H9 (cell line): ENCODE data around the gene LRP1B. TPM values are rescaled to one million over a fixed set of nuclear protein-coding genes. Genes with fewer than 3 reads are reported as not detected.

Experiments
- DNase-seq: peaks from one replicate; pipeline ENCODE4 v3.0.0-alpha.2; 2017
- H2AFZ ChIP-seq: one replicate; pipeline ENCODE4 v1.6.1; 2013; ENCODE audit warnings: mild to moderate bottlenecking, low read length, control low read depth, moderate library complexity
- H2AK5ac ChIP-seq: 2 replicates; pipeline ENCODE4 v1.6.1; 2013; ENCODE audit warnings: low read length, control low read depth, mixed read lengths; ENCODE audit not compliant: insufficient read length
- H2BK120ac ChIP-seq: one replicate; pipeline ENCODE4 v1.6.1; 2013; ENCODE audit warnings: low read depth, mild to moderate bottlenecking, low read length, control low read depth, inconsistent platforms; ENCODE audit not compliant: poor library complexity, severe bottlenecking
- H2BK12ac ChIP-seq: 2 replicates; pipeline ENCODE4 v1.6.1; 2013; ENCODE audit warnings: low read length, control low read depth, mixed read lengths, low read depth; ENCODE audit not compliant: insufficient read length
- H2BK15ac ChIP-seq: 2 replicates; pipeline ENCODE4 v1.6.1; 2013; ENCODE audit warnings: low read depth, low read length, control low read depth
- H2BK20ac ChIP-seq: one replicate; pipeline ENCODE4 v1.6.1; 2013; ENCODE audit warnings: low read depth, mild to moderate bottlenecking, low read length, control low read depth, inconsistent platforms; ENCODE audit not compliant: poor library complexity, severe bottlenecking
- H2BK5ac ChIP-seq: 2 replicates; pipeline ENCODE4 v1.6.1; 2013; ENCODE audit warnings: low read length, control low read depth, mixed read lengths; ENCODE audit not compliant: insufficient read length
- H3K14ac ChIP-seq: 2 replicates; pipeline ENCODE4 v1.6.1; 2013; ENCODE audit warnings: low read length, control low read depth; ENCODE audit not compliant: insufficient read depth
- H3K18ac ChIP-seq: 2 replicates; pipeline ENCODE4 v1.6.1; 2013; ENCODE audit warnings: low read depth, mild to moderate bottlenecking, mixed read lengths, low read length, control low read depth; ENCODE audit not compliant: insufficient read length
- H3K23ac ChIP-seq: 2 replicates; pipeline ENCODE4 v1.6.1; 2013; ENCODE audit warnings: low read length, control low read depth, mixed read lengths, low read depth; ENCODE audit not compliant: insufficient read length
- H3K23me2 ChIP-seq: 2 replicates; pipeline ENCODE4 v1.6.1; 2013; ENCODE audit warnings: low read depth, mild to moderate bottlenecking, mixed read lengths, low read length, control low read depth; ENCODE audit not compliant: insufficient read length, poor library complexity, severe bottlenecking
- H3K27ac ChIP-seq: 2 replicates; pipeline ENCODE4 v1.5.1; 2013; ENCODE audit warnings: low read length, control low read depth, mixed read lengths, low read depth; ENCODE audit not compliant: insufficient read length
- H3K27me3 ChIP-seq: 2 replicates; pipeline ENCODE4 v1.6.1; 2013; ENCODE audit warnings: low read length, control low read depth, inconsistent platforms; ENCODE audit not compliant: insufficient read depth
- H3K4ac ChIP-seq: 2 replicates; pipeline ENCODE4 v1.6.1; 2013; ENCODE audit warnings: low read depth, mild to moderate bottlenecking, control low read depth, inconsistent platforms, low read length, moderate library complexity
- H3K4me1 ChIP-seq: 2 replicates; pipeline ENCODE4 v1.6.1; 2013; ENCODE audit warnings: low read length, control low read depth, inconsistent platforms; ENCODE audit not compliant: insufficient read depth
- H3K4me2 ChIP-seq: 2 replicates; pipeline ENCODE4 v1.6.1; 2013; ENCODE audit warnings: low read length, control low read depth, mixed read lengths; ENCODE audit not compliant: insufficient read length, insufficient read depth
- H3K56ac ChIP-seq: 2 replicates; pipeline ENCODE4 v1.6.1; 2013; ENCODE audit warnings: low read depth, mild to moderate bottlenecking, mixed read lengths, low read length, control low read depth; ENCODE audit not compliant: insufficient read length
- H3K79me1 ChIP-seq: 2 replicates; pipeline ENCODE4 v1.6.1; 2013; ENCODE audit warnings: low read depth, mild to moderate bottlenecking, moderate library complexity, low read length, control low read depth, inconsistent platforms; ENCODE audit not compliant: insufficient read depth, poor library complexity, severe bottlenecking
- H3K79me2 ChIP-seq: 2 replicates; pipeline ENCODE4 v1.6.1; 2013; ENCODE audit warnings: low read length, control low read depth, inconsistent platforms; ENCODE audit not compliant: insufficient read depth
- H3K9ac ChIP-seq: 2 replicates; pipeline ENCODE4 v1.6.1; 2013; ENCODE audit warnings: low read length, control low read depth, mixed read lengths; ENCODE audit not compliant: insufficient read length; ENCODE audit errors: extremely low read depth
- H3K9me3 ChIP-seq: one replicate; pipeline ENCODE4 v1.6.1; 2013; ENCODE audit warnings: low read depth, low read length, inconsistent platforms; ENCODE audit not compliant: control insufficient read depth
- H3T11ph ChIP-seq: one replicate; pipeline ENCODE4 v1.6.1; 2013; ENCODE audit warnings: mild to moderate bottlenecking, low read length, control low read depth, inconsistent platforms
- H4K20me1 ChIP-seq: one replicate; pipeline ENCODE4 v1.6.1; 2013; ENCODE audit not compliant: control insufficient read depth, insufficient read length, insufficient read depth
- H4K5ac ChIP-seq: 2 replicates; pipeline ENCODE4 v1.6.1; 2013; ENCODE audit warnings: low read depth, mild to moderate bottlenecking, mixed read lengths, low read length, control low read depth; ENCODE audit not compliant: insufficient read length
- H4K8ac ChIP-seq: replicated peaks from 2 replicates; pipeline ENCODE4 v1.6.1; 2013; ENCODE audit warnings: low read length, control low read depth, mixed read lengths, low read depth; ENCODE audit not compliant: insufficient read length
- H4K91ac ChIP-seq: 2 replicates; pipeline ENCODE4 v1.6.1; 2013; ENCODE audit warnings: low read depth, mild to moderate bottlenecking, moderate library complexity, mixed read lengths, low read length, control low read depth; ENCODE audit not compliant: insufficient read length
- H3K27ac Mint-ChIP-seq, 3 experiments: 2 replicates in 2 of 3; 3 replicates in 1 of 3; pipeline ENCODE4 v1.8.0; 2020 to 2021; ENCODE audit warnings: mixed read lengths in 3 of 3, mild to moderate bottlenecking in 1 of 3, moderate library complexity in 1 of 3
- H3K27me3 Mint-ChIP-seq: 2 replicates; pipeline ENCODE4 v1.8.0; 2021; ENCODE audit warnings: low read depth, mild to moderate bottlenecking, moderate library complexity, mixed read lengths
- H3K36me3 Mint-ChIP-seq, 3 experiments: 2 replicates in 2 of 3; 3 replicates in 1 of 3; pipeline ENCODE4 v1.8.0; 2020 to 2021; ENCODE audit warnings: low read depth in 3 of 3, mixed read lengths in 3 of 3; ENCODE audit not compliant: insufficient read depth in 1 of 3
- H3K4me1 Mint-ChIP-seq, 2 experiments: 2 replicates each; pipeline ENCODE4 v1.8.0; 2020; ENCODE audit warnings: mixed read lengths in 2 of 2
- H3K4me3 Mint-ChIP-seq, 2 experiments: 2 replicates in 1 of 2; 3 replicates in 1 of 2; pipeline ENCODE4 v1.8.0; 2020 to 2021; ENCODE audit warnings: mild to moderate bottlenecking in 2 of 2, mixed read lengths in 2 of 2, moderate library complexity in 1 of 2
- H3K9me3 Mint-ChIP-seq, 2 experiments: 2 replicates in 1 of 2; 3 replicates in 1 of 2; pipeline ENCODE4 v1.8.0; 2020; ENCODE audit warnings: mild to moderate bottlenecking in 2 of 2, mixed read lengths in 2 of 2, moderate library complexity in 1 of 2
- CTCF ChIP-seq: fragments of 200-600 bp; sonication (generic); conservative IDR thresholded peaks from 3 replicates; pipeline ENCODE4 v1.8.0; 2021; ENCODE audit warnings: antibody characterized with exemption, mild to moderate bottlenecking
- WGBS: extraction: QIAGEN DNeasy Blood & Tissue Kit; methylation state at CpG from one replicate; pipeline ENCODE4 v1.1.7; 2013; ENCODE audit warnings: missing lambda C conversion rate, low lambda C conversion rate, mixed read lengths; ENCODE audit not compliant: insufficient read length; ENCODE audit errors: extremely low coverage; 5-methylcytosine and 5-hydroxymethylcytosine counted together
- total RNA-seq: library from RNA; stranded (reverse); gene quantifications from 2 replicates; pipeline ENCODE4 v1.2.1, GENCODE V29; 2021

The LRP1B gene
- total RNA-seq, 1 experiment from 2014 or later = not detected

GRCh38 chr2:140892911-140893637, 1237.7 kb downstream of the LRP1B start:
- Histone ChIP-seq H3K4me2 (no peak overlapping the region), H4K20me1 (no peaks in the 10 kb centered on the region), H2BK20ac (no peak overlapping the region), H3K27me3 (no peaks in the 10 kb centered on the region), H3T11ph (no peak overlapping the region), H4K5ac (no peak overlapping the region), H3K9ac (no peak overlapping the region), H4K8ac (no peak overlapping the region), H3K9me3 (no peaks in the 10 kb centered on the region), H2BK12ac (no peak overlapping the region), H3K79me2 (no peaks in the 10 kb centered on the region), H3K18ac (no peak overlapping the region), H3K4ac (no peak overlapping the region), H3K23ac (no peak overlapping the region), H2AK5ac (no peak overlapping the region), H4K91ac (no peak overlapping the region), H2BK5ac (no peak overlapping the region), H2AFZ (no peak overlapping the region), H3K23me2 (peaks cover 4% of the 10 kb centered on the region), H3K56ac (no peak overlapping the region), H3K27ac (no peak overlapping the region), H3K14ac (no peak overlapping the region), H2BK120ac (no peak overlapping the region), H3K79me1 (no peaks in the 10 kb centered on the region), H3K4me1 (no peaks in the 10 kb centered on the region), H2BK15ac (no peak overlapping the region)
- Mint-ChIP-seq H3K36me3 (peaks cover 0 to 5% (median 0%) of the 10 kb centered on the region in 3 experiments; a peak in 2 of 7 replicates), H3K27ac (no peak overlapping the region), H3K4me1 (peaks cover 28 to 29% of the 10 kb centered on the region in 2 experiments), H3K9me3 (no peaks in the 10 kb centered on the region; a peak in 1 of 5 replicates), H3K27me3 (peaks cover 7% of the 10 kb centered on the region), H3K4me3 (no peak overlapping the region)
- no CpG with 5 or more reads among the region's 3 CpGs for WGBS
- no peak for TF ChIP-seq CTCF
- DNase-seq = no peak
